Psoas muscle (tissue), 8 donors: ENCODE measurements around the gene ITGB1. TPM values are rescaled to one million over a fixed set of nuclear protein-coding genes. Genes with fewer than 3 reads are reported as not detected.

Source experiments
- ATAC-seq, 4 donors: fragments of 200-7000 bp; cut with Tn5 transposase; one replicate each; pipeline ENCODE4 v1.9.1; 2020; ENCODE audit warnings: moderate library complexity in 3 of 4, mild to moderate bottlenecking in 2 of 4
- DNase-seq, 2 donors: peaks; one replicate each; pipeline ENCODE4 v3.0.0-alpha.2; 2020
- H3K27ac ChIP-seq: fragments of 200-600 bp; one replicate; pipeline ENCODE4 v1.8.0; 2022
- H3K27me3 ChIP-seq, 3 donors: fragments of 200-600 bp in 1 of 3; one replicate each; pipeline versions ENCODE4 v1.6.1 to v1.8.0; 2013 to 2022; ENCODE audit warnings: low read length in 2 of 3, mild to moderate bottlenecking in 2 of 3, moderate library complexity in 1 of 3; ENCODE audit not compliant: insufficient read depth in 3 of 3
- H3K36me3 ChIP-seq, 2 donors: fragments of 200-600 bp in 1 of 2; one replicate each; pipeline versions ENCODE4 v1.6.1 to v1.8.0; 2013 to 2022; ENCODE audit warnings: low read depth in 1 of 2, mild to moderate bottlenecking in 1 of 2, moderate library complexity in 1 of 2; ENCODE audit not compliant: insufficient read depth in 1 of 2
- H3K4me1 ChIP-seq: fragments of 200-600 bp; one replicate; pipeline ENCODE4 v1.8.0; 2022
- H3K4me3 ChIP-seq: fragments of 200-600 bp; one replicate; pipeline ENCODE4 v1.8.0; 2022; ENCODE audit warnings: mild to moderate bottlenecking
- H3K9me3 ChIP-seq: fragments of 200-600 bp; one replicate; pipeline ENCODE4 v1.8.0; 2022
- CTCF ChIP-seq: fragments of 200-600 bp; IDR thresholded peaks from one replicate; pipeline ENCODE4 v1.8.0; 2022; ENCODE audit warnings: antibody characterized with exemption
- WGBS, 3 donors: extraction: QIAGEN DNeasy Blood & Tissue Kit; methylation state at CpG; one replicate each; pipeline versions ENCODE4 v1.1.6 to v1.1.7; 2013; 5-methylcytosine and 5-hydroxymethylcytosine counted together
- intact Hi-C, 2 donors: fragments of 100-400 bp; cut with DNase I; formaldehyde crosslinking; loops; one replicate each; pipeline versions ENCODE4 v1.11.0 to v1.14.2; 2022
- long read RNA-seq, 2 donors: library from polyadenylated mRNA; unstranded; transcript quantifications; one replicate each; pipeline ENCODE4 v2.0.0, GENCODE V29; 2021
- polyA plus RNA-seq, 3 donors: library from polyadenylated mRNA; stranded (reverse); fragments of 200-250 nt; gene quantifications; one replicate each; pipeline ENCODE4 v1.2.3, GENCODE V29; 2013
- total RNA-seq, 4 donors: library from RNA; stranded (reverse); fragmentation: NEBNext Ultra II Directional in 2 of 4; extraction: Animal tissue kit (Norgen Biotek cat#: 25700) in 2 of 4; gene quantifications; one replicate each; pipeline versions ENCODE4 v1.2.1 to v1.2.4, GENCODE V29; 2021 to 2023
- donor health status: healthy with polysubstance abuse.
- donor health status: DM: no; HTN: no; CAD: no; lungs with moderate emphysema.
- donor health status: Bipolar disorder and iron deficiency.
- donor health status: healthy.
- donor health status: DM: yes; HTN: yes; CAD: no.
- donor health status: DM: no; HTN: no; CAD: no.
- donor health status: DM: no; HTN: no; CAD: no.
- donor health status: DM: yes; HTN: yes; CAD: no.

Gene ITGB1
- total RNA-seq (100 to 1,000 TPM; 222 to 485 (median 241) TPM), polyA plus RNA-seq (100 to 1,000 TPM; 215 to 569 (median 259) TPM)
- long read RNA-seq, donor 1, transcript ITGB1-201 (16 exons, 3,640 nt) = major isoform, 31 of 73 reads
- long read RNA-seq, donor 1, partial matches to known transcripts = 13 of 73 reads
- long read RNA-seq, donor 1, other reads (novel, unspliced or antisense) = 27 of 73 reads
- long read RNA-seq, donor 2, transcript ITGB1-201 (16 exons, 3,640 nt) = major isoform, 37 of 179 reads
- long read RNA-seq, donor 2, partial matches to known transcripts = 45 of 179 reads
- long read RNA-seq, donor 2, other reads (novel, unspliced or antisense) = 95 of 179 reads

GRCh38 chr10:32958085-32959005 is at the start of gene ITGB1:
Gene ITGB1 (minus strand): TSS chr10:32958230. CDS start chr10:32935558, 22,672 bp downstream.
- no peak for TF ChIP-seq CTCF
- H3K36me3 ChIP-seq = peaks cover 0 to 3% of the 10 kb centered on the region in 2 donors
- 0 to 1% (median 0%) methylated on average over 36 to 93 of the region's 94 CpGs for WGBS, 3 donors
- intact Hi-C loops = loop anchor here (2.0 to 5.0 kb wide), 3 partner anchors 20 to 49 kb away; no protein-coding TSS in a partner anchor
- H3K27ac ChIP-seq = peak within 1 kb of the TSS; percentile 98
- peak within 1 kb of the TSS; percentile 95 for H3K4me3 ChIP-seq
- H3K27me3 ChIP-seq = no peaks in the 10 kb centered on the region
- H3K9me3 ChIP-seq = no peaks in the 10 kb centered on the region
- peaks cover 67% of the 10 kb centered on the region for H3K4me1 ChIP-seq
- ATAC-seq (peak; percentile 94 to 96 (median 96)), DNase-seq (peak; percentile 98 to 99)

DNA sequence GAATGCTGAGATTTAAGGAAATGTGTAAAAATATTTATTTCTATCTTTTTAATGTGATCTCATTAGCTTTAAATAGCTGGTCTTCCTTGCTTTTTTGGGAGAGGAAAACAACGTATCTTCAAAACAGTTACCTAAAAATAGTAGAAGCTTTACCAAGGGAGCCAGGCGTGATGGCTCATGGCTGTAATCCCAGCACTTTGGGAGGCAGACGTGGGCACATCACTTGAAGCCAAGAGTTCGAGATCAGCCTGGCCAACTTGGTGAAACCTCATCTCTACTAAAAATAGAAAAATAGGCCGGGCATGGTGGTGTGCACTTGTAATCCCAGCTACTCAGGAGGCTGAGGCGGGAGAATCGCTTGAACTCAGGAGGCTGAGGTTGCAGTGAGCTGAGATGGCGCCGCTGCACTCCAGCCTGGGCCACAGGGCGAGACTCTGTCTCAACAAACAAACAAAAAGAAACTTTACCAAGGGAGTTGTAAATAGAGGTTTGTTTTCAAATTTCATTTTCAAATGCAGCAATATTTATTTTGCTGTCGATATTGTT is 48.4 kb upstream of the ITGB1 start:
- DNase-seq (no peak), ATAC-seq (peak in 1 of 4 donors; percentile 14)
- Histone ChIP-seq H3K27me3 (no peaks in the 10 kb centered on the region), H3K27ac (peak overlapping the region; percentile 77), H3K9me3 (no peaks in the 10 kb centered on the region), H3K4me1 (peaks cover 10% of the 10 kb centered on the region), H3K4me3 (peak overlapping the region; percentile 67), H3K36me3 (no peaks in the 10 kb centered on the region)
- 57 to 68% (median 61%) methylated on average over 11 of the region's 11 CpGs for WGBS, 3 donors
- no peak for TF ChIP-seq CTCF
- intact Hi-C loops = loop anchor here (5.0 kb wide), 2 partner anchors 49 to 69 kb away; partner anchors contain the start of gene ITGB1 (in 1 of the 2)

- H3K4me1 ChIP-seq = peaks cover 10% of the 10 kb centered on the region
- no peak for TF ChIP-seq CTCF
- no peaks in the 10 kb centered on the region for H3K27me3 ChIP-seq
- peak; percentile 93 to 97 (median 95) for ATAC-seq
- H3K27ac ChIP-seq = peak overlapping the region; percentile 77
- no peaks in the 10 kb centered on the region for H3K36me3 ChIP-seq
- H3K9me3 ChIP-seq = no peaks in the 10 kb centered on the region
- peak; percentile 86 for DNase-seq
- intact Hi-C loops = loop anchor here (5.0 kb wide), 2 partner anchors 48 to 68 kb away; partner anchors contain the start of gene ITGB1 (in 1 of the 2)
- H3K4me3 ChIP-seq = peak overlapping the region; percentile 67
- WGBS, 3 donors = 7 to 14% (median 9%) methylated on average over 34 of the region's 34 CpGs
Observed at GRCh38 chr10:33005322-33006301, 47.6 kb upstream of the ITGB1 start.
